Keratinocyte (primary cell): Measurements from ENCODE around the gene CLRN2.

Source experiments
- CTCF ChIP-seq, 3 experiments: IDR thresholded peaks in 1 of 3; conservative IDR thresholded peaks in 1 of 3; optimal IDR thresholded peaks in 1 of 3; 2 replicates in 2 of 3; 3 replicates in 1 of 3; pipeline versions ENCODE3 to v1.5.1; 2011; ENCODE audit warnings: low read length in 3 of 3, mild to moderate bottlenecking in 3 of 3, moderate library complexity in 2 of 3, control low read depth in 1 of 3, inconsistent platforms in 1 of 3; ENCODE audit not compliant: insufficient read depth in 2 of 3; ENCODE audit errors: extremely low read depth in 1 of 3
- EZH2 ChIP-seq: IDR thresholded peaks from one replicate; pipeline ENCODE4 v1.6.1; 2012; ENCODE audit warnings: inconsistent platforms, mild to moderate bottlenecking, low read length, moderate library complexity

DNA sequence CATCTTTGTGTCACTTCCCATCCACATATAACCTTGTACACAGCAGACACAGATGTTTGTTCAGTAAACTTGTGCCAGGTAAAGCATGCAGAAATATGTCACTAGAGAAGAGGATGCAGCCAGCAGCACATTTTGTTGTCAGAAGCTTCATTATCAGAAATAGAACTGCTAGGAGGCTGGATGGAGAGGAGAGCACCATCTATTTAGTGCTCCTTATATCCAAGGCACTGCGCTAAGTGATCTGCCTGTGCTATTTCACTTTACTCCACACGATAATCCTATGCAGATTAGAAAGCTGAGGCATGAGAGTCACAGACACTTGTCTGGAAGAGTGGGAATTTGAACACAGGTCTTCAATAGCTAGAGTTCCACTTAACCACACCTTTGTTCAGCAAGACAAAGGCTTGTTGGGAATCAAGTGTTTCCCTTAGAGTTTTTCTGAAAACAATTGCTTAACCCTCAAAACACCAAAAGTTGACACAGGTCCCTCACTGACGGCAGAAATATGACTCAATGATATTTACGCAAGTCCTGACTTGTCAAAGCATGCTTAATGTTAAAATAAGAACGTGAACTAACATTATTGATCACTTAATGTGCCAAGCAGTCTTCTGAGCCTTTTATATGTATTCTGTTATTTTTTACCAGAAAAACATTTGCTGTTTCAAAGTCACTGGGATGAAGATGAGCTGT lies 1.8 kb upstream of the CLRN2 start:
- TF ChIP-seq CTCF (optimal IDR thresholded peaks at IDR 0.05 in 1 of 3, IDR thresholded peaks at IDR 0.05 in 1 of 3, conservative IDR thresholded peaks at IDR 0.05 in 1 of 3; ENCODE audit: extremely low read depth in 1 of 3, insufficient read depth in 2 of 3, low read length in 3 of 3) (no peak), EZH2 (no peak)
